Posterior vena cava (tissue), 2 donors: Measurements from ENCODE around the gene ZBTB14. TPM values are rescaled to one million over a fixed set of nuclear protein-coding genes. Genes with fewer than 3 reads are reported as not detected.

Experiments used
- DNase-seq: peaks from one replicate; pipeline ENCODE4 v3.0.0-alpha.2; 2020; ENCODE audit warnings: low spot score
- intact Hi-C, 2 donors: fragments of 100-400 bp; cut with DNase I; formaldehyde crosslinking; loops; one replicate each; pipeline versions ENCODE4 v1.14.1 to v1.14.2; 2022 to 2023
- total RNA-seq, 2 donors: library from RNA; stranded (reverse); fragmentation: NEBNext Ultra II Directional; extraction: Animal tissue kit (Norgen Biotek cat#: 25700); gene quantifications; one replicate each; pipeline ENCODE4 v1.2.1, GENCODE V29; 2021
- donor health status: DM: yes; HTN: yes; CAD: no.
- donor health status: DM: yes; HTN: yes; CAD: no.

The ZBTB14 gene
- total RNA-seq, 2 donors from 2014 or later = 9.7 to 9.9 TPM

- peak; percentile 99 for DNase-seq
- intact Hi-C loops = loop anchor here in 1 of 2 donors (10.0 kb wide), 1 partner anchor 61 kb away; no protein-coding TSS in a partner anchor
These were observed 617 bp upstream of the ZBTB14 start for GRCh38 chr18:5295981-5296705.

- intact Hi-C loops = loop anchor here (5.0 to 10.0 kb wide), 2 partner anchors 57 to 60 kb away; no protein-coding TSS in a partner anchor
- DNase-seq = peak; percentile 86
These were observed 882 bp downstream of the ZBTB14 start for GRCh38 chr18:5294457-5295230.

GRCh38 chr18:5294113-5294456 lies 1.4 kb downstream of the ZBTB14 start:
- no peak for DNase-seq
- intact Hi-C loops = loop anchor here (5.0 to 10.0 kb wide), 2 partner anchors 57 to 59 kb away; no protein-coding TSS in a partner anchor

GRCh38 chr18:5288517-5288935 lies 7.0 kb downstream of the ZBTB14 start:
- no peak for DNase-seq
- intact Hi-C loops = no loop called here

- intact Hi-C loops = no loop called here
- no peak for DNase-seq
These were observed 7.7 kb downstream of the ZBTB14 start for GRCh38 chr18:5287854-5288253.

GRCh38 chr18:5286525-5286924 lies 9.0 kb downstream of the ZBTB14 start:
- no peak for DNase-seq
- intact Hi-C loops = no loop called here

GRCh38 chr18:5285326-5285725 lies 10.2 kb downstream of the ZBTB14 start:
- intact Hi-C loops = no loop called here
- DNase-seq = no peak

GRCh38 chr18:5284808-5285207 lies 10.7 kb downstream of the ZBTB14 start:
- no peak for DNase-seq
- intact Hi-C loops = no loop called here

GRCh38 chr18:5282770-5283169 lies 12.8 kb downstream of the ZBTB14 start:
- no peak for DNase-seq
- intact Hi-C loops = no loop called here

- intact Hi-C loops = no loop called here
- no peak for DNase-seq
These were observed 18.6 kb downstream of the ZBTB14 start for GRCh38 chr18:5276947-5277346.

GRCh38 chr18:5275872-5276271 lies 19.7 kb downstream of the ZBTB14 start:
- no peak for DNase-seq
- intact Hi-C loops = no loop called here

- intact Hi-C loops = no loop called here
These were observed 26.7 kb downstream of the ZBTB14 start for GRCh38 chr18:5268874-5269273.

GRCh38 chr18:5266721-5267120 lies 28.8 kb downstream of the ZBTB14 start:
- intact Hi-C loops = no loop called here
- DNase-seq = no peak

More at GRCh38 chr18:5268874-5269273, 26.7 kb downstream of the ZBTB14 start:
- no peak for DNase-seq

- intact Hi-C loops = no loop called here
- no peak for DNase-seq
These were observed 41.6 kb downstream of the ZBTB14 start for GRCh38 chr18:5253910-5254309.

GRCh38 chr18:5251117-5251516 lies 44.4 kb downstream of the ZBTB14 start:
- intact Hi-C loops = no loop called here
- no peak for DNase-seq

- intact Hi-C loops = no loop called here
- DNase-seq = no peak
These were observed 44.9 kb downstream of the ZBTB14 start for GRCh38 chr18:5250603-5251002.

GRCh38 chr18:5244941-5245340 lies 50.6 kb downstream of the ZBTB14 start:
- intact Hi-C loops = no loop called here
- no peak for DNase-seq

- no peak for DNase-seq
- intact Hi-C loops = loop anchor here (5.0 to 10.0 kb wide), 2 partner anchors 53 to 55 kb away; partner anchors contain the start of gene ZBTB14 (in 1 of the 2)
These were observed 56.1 kb downstream of the ZBTB14 start for GRCh38 chr18:5239447-5239846.
